MM.1S (cell line): ENCODE measurements around the gene CTNNA3.

Experiments
- DNase-seq: peaks from one replicate; pipeline ENCODE4 v3.0.0-alpha.2; 2015
- H2AFZ ChIP-seq: fragments of 300-600 bp; sonication (generic); 2 replicates; pipeline ENCODE4 v1.6.0; 2016; ENCODE audit warnings: antibody characterized with exemption, low read length
- H3F3A ChIP-seq: fragments of 300-600 bp; sonication (generic); 2 replicates; pipeline ENCODE4 v1.6.1; 2016; ENCODE audit warnings: mild to moderate bottlenecking, antibody characterized with exemption, low read length, moderate library complexity, mixed read lengths; ENCODE audit not compliant: insufficient read depth
- H3K27ac ChIP-seq: fragments of 300-600 bp; sonication (generic); 2 replicates; pipeline ENCODE4 v1.5.1; 2016; ENCODE audit warnings: mild to moderate bottlenecking, low read length
- H3K27me3 ChIP-seq: fragments of 300-600 bp; sonication (generic); replicated peaks from 2 replicates; pipeline ENCODE4 v1.6.0; 2016; ENCODE audit warnings: low read length; ENCODE audit not compliant: insufficient read depth
- H3K36me3 ChIP-seq: fragments of 300-600 bp; sonication (generic); replicated peaks from 2 replicates; pipeline ENCODE4 v1.6.1; 2016; ENCODE audit warnings: mild to moderate bottlenecking, low read length, mixed read lengths; ENCODE audit not compliant: insufficient read depth
- H3K4me1 ChIP-seq: fragments of 300-600 bp; sonication (generic); 2 replicates; pipeline ENCODE4 v1.6.1; 2016; ENCODE audit warnings: low read length, mixed read lengths
- H3K4me2 ChIP-seq: fragments of 300-600 bp; sonication (generic); 2 replicates; pipeline ENCODE4 v1.6.0; 2016; ENCODE audit warnings: low read depth, low read length
- H3K4me3 ChIP-seq: fragments of 300-600 bp; sonication (generic); 2 replicates; pipeline ENCODE4 v1.5.1; 2016; ENCODE audit warnings: low read length, mixed read lengths
- H3K79me2 ChIP-seq: fragments of 300-600 bp; sonication (generic); 2 replicates; pipeline ENCODE4 v1.6.1; 2016; ENCODE audit warnings: mixed run types, low read length, mixed read lengths
- H3K9ac ChIP-seq: fragments of 300-600 bp; sonication (generic); 2 replicates; pipeline ENCODE4 v1.6.1; 2016; ENCODE audit warnings: low read length, mixed read lengths
- H3K9me2 ChIP-seq: fragments of 300-600 bp; sonication (generic); replicated peaks from 2 replicates; pipeline ENCODE4 v1.6.1; 2016; ENCODE audit warnings: mild to moderate bottlenecking, low read length, mixed read lengths; ENCODE audit not compliant: insufficient read depth
- H3K9me3 ChIP-seq: fragments of 300-600 bp; sonication (generic); replicated peaks from 2 replicates; pipeline ENCODE4 v1.6.1; 2016; ENCODE audit warnings: mild to moderate bottlenecking, low read length, mixed read lengths; ENCODE audit not compliant: insufficient read depth
- H4K20me1 ChIP-seq: fragments of 300-600 bp; sonication (generic); 2 replicates; pipeline ENCODE4 v1.6.1; 2016; ENCODE audit warnings: mild to moderate bottlenecking, low read length, moderate library complexity, mixed read lengths; ENCODE audit not compliant: insufficient read depth
- EZH2 ChIP-seq: fragments of 300-600 bp; sonication (generic); optimal IDR thresholded peaks from 2 replicates; pipeline ENCODE3; 2017; ENCODE audit warnings: low read depth, mild to moderate bottlenecking, antibody characterized with exemption, low read length, mixed read lengths
- EZH2phosphoT487 ChIP-seq: fragments of 300-600 bp; sonication (generic); IDR thresholded peaks from 2 replicates; pipeline ENCODE4 v1.6.1; 2018; ENCODE audit warnings: antibody characterized with exemption, low read length
- TF ChIP-seq, protein P1 (sequence below): fragments of 300-600 bp; sonication (generic); IDR thresholded peaks from 2 replicates; pipeline ENCODE4 v1.5.1; 2016; ENCODE audit warnings: antibody characterized with exemption, low read length, mixed read lengths

The CTNNA3 gene

DNA sequence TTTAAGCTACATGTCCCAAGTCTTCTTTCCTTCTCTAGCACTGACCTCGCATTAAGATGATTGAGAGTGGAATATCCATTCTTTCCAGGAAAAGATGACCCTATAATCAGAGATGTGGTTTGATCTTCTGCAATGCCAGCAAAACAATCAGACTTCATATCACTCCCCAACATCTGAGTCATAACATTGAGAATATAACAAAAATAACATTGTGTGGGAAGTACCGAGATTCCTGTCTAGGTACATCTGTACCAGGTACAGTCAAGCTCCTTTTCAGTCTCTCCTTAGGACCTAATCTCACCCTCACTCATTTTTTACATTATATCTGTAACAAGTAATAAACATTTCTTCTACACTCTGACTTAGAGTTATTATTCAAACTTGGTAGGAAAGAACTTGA lies 568.6 kb downstream of the CTNNA3 start:
- Histone ChIP-seq H3F3A (no peaks in the 10 kb centered on the region), H3K27ac (no peak overlapping the region), H4K20me1 (no peaks in the 10 kb centered on the region), H3K9me3 (no peaks in the 10 kb centered on the region), H2AFZ (no peak overlapping the region), H3K36me3 (no peaks in the 10 kb centered on the region), H3K79me2 (no peaks in the 10 kb centered on the region), H3K9me2 (no peaks in the 10 kb centered on the region), H3K9ac (no peak overlapping the region), H3K4me3 (no peak overlapping the region), H3K4me1 (no peaks in the 10 kb centered on the region), H3K27me3 (no peaks in the 10 kb centered on the region), H3K4me2 (no peak overlapping the region)
- TF ChIP-seq, protein P1, sequence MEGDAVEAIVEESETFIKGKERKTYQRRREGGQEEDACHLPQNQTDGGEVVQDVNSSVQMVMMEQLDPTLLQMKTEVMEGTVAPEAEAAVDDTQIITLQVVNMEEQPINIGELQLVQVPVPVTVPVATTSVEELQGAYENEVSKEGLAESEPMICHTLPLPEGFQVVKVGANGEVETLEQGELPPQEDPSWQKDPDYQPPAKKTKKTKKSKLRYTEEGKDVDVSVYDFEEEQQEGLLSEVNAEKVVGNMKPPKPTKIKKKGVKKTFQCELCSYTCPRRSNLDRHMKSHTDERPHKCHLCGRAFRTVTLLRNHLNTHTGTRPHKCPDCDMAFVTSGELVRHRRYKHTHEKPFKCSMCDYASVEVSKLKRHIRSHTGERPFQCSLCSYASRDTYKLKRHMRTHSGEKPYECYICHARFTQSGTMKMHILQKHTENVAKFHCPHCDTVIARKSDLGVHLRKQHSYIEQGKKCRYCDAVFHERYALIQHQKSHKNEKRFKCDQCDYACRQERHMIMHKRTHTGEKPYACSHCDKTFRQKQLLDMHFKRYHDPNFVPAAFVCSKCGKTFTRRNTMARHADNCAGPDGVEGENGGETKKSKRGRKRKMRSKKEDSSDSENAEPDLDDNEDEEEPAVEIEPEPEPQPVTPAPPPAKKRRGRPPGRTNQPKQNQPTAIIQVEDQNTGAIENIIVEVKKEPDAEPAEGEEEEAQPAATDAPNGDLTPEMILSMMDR, result no peak
- TF ChIP-seq EZH2phosphoT487, result no peak
- no peak for TF ChIP-seq EZH2
- no peak for DNase-seq

DNA sequence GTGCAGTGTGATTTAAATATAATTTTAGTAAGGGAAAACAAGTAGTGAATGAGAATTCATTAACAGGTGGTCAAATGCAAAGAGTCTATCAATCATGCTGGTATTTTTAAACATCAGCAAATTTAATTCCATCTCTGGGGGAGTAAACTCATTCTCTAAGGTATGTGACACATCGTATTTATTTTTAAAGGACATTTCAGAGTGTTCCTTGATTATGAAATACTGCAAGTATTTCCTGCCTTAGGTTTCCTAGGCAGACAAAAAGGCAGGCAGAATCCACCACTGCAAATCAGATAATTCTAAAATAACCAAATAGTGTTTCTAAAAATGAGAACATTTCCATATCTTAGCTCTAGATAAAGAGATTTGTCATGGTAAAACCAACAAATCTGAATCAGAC lies 576.3 kb downstream of the CTNNA3 start:
- H3K4me3 ChIP-seq, result no peak overlapping the region
- no peak overlapping the region for H3K27ac ChIP-seq
- H3K9me2 ChIP-seq, result no peaks in the 10 kb centered on the region
- no peaks in the 10 kb centered on the region for H3F3A ChIP-seq
- H2AFZ ChIP-seq, result no peak overlapping the region
- no peak overlapping the region for H3K9ac ChIP-seq
- no peaks in the 10 kb centered on the region for H3K27me3 ChIP-seq
- H3K36me3 ChIP-seq, result no peaks in the 10 kb centered on the region
- H3K9me3 ChIP-seq, result no peaks in the 10 kb centered on the region
- H3K79me2 ChIP-seq, result no peaks in the 10 kb centered on the region
- H3K4me1 ChIP-seq, result no peaks in the 10 kb centered on the region
- no peak overlapping the region for H3K4me2 ChIP-seq
- no peak for DNase-seq
- H4K20me1 ChIP-seq, result no peaks in the 10 kb centered on the region
- TF ChIP-seq, protein P1, result no peak
- TF ChIP-seq EZH2 (no peak), EZH2phosphoT487 (no peak)

DNA sequence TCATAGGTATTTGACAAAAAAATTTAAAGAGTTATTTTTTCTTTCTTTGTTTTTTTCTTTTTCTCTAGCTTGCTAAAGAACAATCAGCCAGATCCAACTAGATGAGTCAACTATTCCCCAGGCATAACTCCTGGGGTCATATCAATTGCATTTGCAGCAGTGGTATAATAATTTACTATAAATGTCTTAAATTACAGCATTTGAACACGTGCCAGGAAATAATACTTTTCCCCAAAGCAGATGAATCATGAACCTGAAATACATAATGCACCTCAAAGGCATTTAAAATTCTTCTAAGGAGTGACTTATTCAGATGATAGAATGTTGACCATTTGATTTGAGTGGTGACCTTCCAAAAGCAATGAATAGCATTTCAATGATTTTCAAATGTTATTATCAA lies 580.0 kb downstream of the CTNNA3 start:
- no peaks in the 10 kb centered on the region for H3K9me2 ChIP-seq
- no peak overlapping the region for H3K4me3 ChIP-seq
- no peaks in the 10 kb centered on the region for H3K36me3 ChIP-seq
- H2AFZ ChIP-seq, result no peak overlapping the region
- no peaks in the 10 kb centered on the region for H3K9me3 ChIP-seq
- H3K4me1 ChIP-seq, result no peaks in the 10 kb centered on the region
- TF ChIP-seq, protein P1, result no peak
- TF ChIP-seq EZH2phosphoT487 (no peak), EZH2 (no peak)
- no peak overlapping the region for H3K4me2 ChIP-seq
- no peaks in the 10 kb centered on the region for H3F3A ChIP-seq
- no peaks in the 10 kb centered on the region for H3K79me2 ChIP-seq
- DNase-seq, result no peak
- no peak overlapping the region for H3K27ac ChIP-seq
- no peaks in the 10 kb centered on the region for H3K27me3 ChIP-seq
- no peaks in the 10 kb centered on the region for H4K20me1 ChIP-seq
- H3K9ac ChIP-seq, result no peak overlapping the region
